B cell (primary cell): ENCODE measurements around the gene DAGLB.
"Not testable (repeated sequence)": the region's sequence is repeated elsewhere in the genome, so short reads cannot be mapped to it uniquely, and the experiment has no call there.

Experiments
- EZH2 ChIP-seq: IDR thresholded peaks from 2 replicates; pipeline ENCODE4 v1.6.1; 2012; ENCODE audit warnings: borderline replicate concordance, low read depth, mild to moderate bottlenecking, moderate library complexity, low read length; ENCODE audit not compliant: insufficient read depth, poor library complexity, severe bottlenecking
- TF ChIP-seq, protein P1 (sequence below): fragments of 200-600 bp; IDR thresholded peaks from one replicate; pipeline ENCODE4 v1.8.0; 2022; ENCODE audit warnings: antibody characterized with exemption, mild to moderate bottlenecking

DNA sequence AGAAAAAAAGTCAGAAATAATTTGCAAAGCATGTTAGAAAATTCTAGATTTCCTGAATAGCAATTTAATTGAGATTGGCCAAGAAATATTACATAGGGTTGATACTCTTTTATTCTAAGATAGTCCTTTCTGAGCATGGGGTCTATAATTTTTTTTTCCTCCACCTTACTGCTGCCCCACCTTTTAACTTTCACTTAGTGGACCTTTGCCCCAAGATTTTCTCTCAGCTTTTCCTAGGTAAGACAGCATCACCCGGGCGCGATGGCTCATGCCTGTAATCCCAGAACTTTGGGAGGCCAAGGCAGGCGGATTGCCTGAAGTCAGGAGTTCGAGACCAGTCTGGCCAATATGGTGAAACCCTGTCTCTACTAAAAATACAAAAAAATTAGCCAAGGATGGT lies 69.2 kb downstream of the DAGLB start:
- TF ChIP-seq, protein P1, sequence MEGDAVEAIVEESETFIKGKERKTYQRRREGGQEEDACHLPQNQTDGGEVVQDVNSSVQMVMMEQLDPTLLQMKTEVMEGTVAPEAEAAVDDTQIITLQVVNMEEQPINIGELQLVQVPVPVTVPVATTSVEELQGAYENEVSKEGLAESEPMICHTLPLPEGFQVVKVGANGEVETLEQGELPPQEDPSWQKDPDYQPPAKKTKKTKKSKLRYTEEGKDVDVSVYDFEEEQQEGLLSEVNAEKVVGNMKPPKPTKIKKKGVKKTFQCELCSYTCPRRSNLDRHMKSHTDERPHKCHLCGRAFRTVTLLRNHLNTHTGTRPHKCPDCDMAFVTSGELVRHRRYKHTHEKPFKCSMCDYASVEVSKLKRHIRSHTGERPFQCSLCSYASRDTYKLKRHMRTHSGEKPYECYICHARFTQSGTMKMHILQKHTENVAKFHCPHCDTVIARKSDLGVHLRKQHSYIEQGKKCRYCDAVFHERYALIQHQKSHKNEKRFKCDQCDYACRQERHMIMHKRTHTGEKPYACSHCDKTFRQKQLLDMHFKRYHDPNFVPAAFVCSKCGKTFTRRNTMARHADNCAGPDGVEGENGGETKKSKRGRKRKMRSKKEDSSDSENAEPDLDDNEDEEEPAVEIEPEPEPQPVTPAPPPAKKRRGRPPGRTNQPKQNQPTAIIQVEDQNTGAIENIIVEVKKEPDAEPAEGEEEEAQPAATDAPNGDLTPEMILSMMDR, result not testable (repeated sequence)
- TF ChIP-seq EZH2, result not testable (repeated sequence)
